Measurements from ENCODE around the gene POLQ.
"Not testable (repeated sequence)": the region's sequence is repeated elsewhere in the genome, so short reads cannot be mapped to it uniquely, and the experiment has no call there.

The POLQ gene

GRCh38 chr3:121411523-121411922 lies 134.3 kb downstream of the POLQ start:
- no peak for DNase-seq

- no peak for DNase-seq
Measured at GRCh38 chr3:121405631-121406030, 140.2 kb downstream of the POLQ start.

GRCh38 chr3:121399820-121400219 lies 146.0 kb downstream of the POLQ start:
- no peak for DNase-seq

GRCh38 chr3:121398051-121398450 lies 147.7 kb downstream of the POLQ start:
- DNase-seq: not testable (repeated sequence)

- DNase-seq: not testable (repeated sequence)
Measured at GRCh38 chr3:121395967-121396366, 149.8 kb downstream of the POLQ start.

- not testable (repeated sequence) for DNase-seq
Measured at GRCh38 chr3:121388308-121388707, 157.5 kb downstream of the POLQ start.

Measured in stimulated activated CD4-positive, alpha-beta T cell treated with anti-CD3 and anti-CD28 coated beads, Interleukin-1b, Interleukin-23, amount 100 ng/mL, for 48 hours (primary cell).